Fibroblast of upper back skin (primary cell): ENCODE measurements around the gene ZC3H7B.
A peak's percentile ranks its signal among the peaks of the same experiment; 100 is the strongest.
"Not testable (repeated sequence)": the region's sequence is repeated elsewhere in the genome, so short reads cannot be mapped to it uniquely, and the experiment has no call there.

ENCODE experiments used
- DNase-seq: peaks from one replicate; pipeline ENCODE4 v3.0.0-alpha.2; 2013

ZC3H7B gene

DNA sequence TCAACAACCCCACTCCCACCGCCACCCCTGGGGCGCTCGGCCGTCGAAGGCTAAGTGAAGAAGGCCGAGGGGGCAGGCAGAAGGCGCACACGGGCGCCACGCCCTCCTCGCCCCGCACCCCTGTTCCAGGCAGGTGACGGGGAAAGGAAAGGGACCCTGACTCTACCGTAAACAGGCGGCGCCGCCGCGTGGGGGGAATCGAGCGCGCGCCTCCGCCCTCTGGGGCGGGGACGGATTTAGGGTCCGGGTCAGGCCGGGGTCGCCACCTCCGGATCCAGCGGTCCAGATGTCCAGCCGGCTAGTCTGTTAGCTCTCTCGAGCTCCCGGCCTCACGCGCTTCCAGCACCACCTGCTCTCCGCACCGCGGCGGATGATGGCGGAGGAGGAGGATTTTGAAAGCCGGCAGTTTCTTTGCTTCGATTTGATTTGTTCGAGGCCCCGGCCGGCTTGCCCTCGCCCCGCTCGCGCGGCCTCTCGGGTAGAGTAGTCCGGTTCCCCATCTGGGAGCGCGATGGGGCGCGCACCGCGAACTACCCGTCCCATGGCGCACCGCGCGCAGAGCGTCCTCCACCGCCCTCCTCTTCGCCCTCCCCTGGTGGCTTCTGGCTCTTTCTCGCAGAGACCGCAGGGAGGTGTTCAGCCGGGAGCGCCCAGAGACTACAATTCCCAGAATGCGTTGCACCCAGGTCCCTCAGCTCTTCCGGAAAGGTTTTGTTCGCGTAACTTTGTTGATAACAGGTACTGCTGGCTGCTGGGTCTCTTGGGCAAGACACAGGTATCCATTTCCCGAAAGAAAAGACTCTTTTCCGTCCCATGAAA lies 15.3 kb upstream of the ZC3H7B start, which contains the start of gene RANGAP1:
RANGAP1 (minus strand) TSS at position 368 of the 819 bp plus-strand sequence. CDS start 5,143 bp downstream, outside the sequence.
- DNase-seq = peak; percentile 98

DNA sequence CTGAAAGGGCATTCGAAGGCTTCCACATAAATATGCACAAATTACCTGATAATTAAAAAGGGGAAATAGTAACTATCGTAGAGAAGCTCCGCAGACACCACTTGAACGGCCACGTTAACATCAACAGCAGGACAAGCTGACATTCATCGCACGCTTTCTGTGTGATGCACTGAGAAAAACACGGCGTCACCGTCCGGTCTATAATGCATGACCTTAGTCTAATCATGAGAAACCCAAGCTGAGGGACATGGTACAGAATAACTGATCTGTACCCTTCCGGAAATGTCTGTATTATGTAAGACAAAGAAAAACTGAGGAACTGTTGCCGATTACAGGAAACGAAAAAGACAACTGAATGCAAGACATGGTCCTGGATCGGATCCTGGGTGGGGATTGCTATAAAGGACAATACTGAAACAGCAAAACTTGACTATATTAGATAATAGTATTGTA lies 14.7 kb upstream of the ZC3H7B start:
- DNase-seq = no peak

DNA sequence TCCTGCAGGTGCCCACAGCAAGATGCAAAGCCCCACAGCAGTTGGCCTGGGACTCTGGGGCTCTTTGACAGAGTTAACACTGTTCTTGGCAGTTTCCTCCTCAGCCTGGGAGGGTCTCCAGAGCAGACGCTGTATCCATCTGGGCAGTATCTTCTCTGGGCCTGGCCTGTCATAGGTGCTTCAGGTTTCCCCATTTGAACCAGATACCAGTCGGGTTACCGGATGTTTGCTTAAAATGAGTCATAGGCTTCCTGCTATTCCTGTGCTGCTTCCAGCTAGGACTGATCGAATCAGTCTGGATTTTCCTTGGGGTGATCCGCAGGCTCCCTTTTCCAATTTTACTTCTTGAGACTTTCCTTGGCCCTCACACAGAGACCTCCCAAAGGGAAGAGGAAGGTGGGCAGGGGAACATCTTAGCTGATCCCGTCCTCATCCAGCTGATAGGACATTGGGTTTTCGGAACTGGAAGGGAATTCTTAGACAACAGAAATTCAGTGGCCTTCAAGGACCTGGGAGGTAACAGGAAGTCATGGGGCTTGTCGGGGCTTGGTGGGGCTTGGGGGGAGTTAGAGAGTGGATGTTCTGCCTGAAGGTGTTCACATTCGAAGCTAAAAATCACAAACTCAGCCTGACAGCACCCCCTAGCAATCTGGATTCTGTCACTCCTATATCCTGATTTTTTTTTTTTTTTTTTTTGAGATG lies 12.9 kb upstream of the ZC3H7B start:
- peak; percentile 72 for DNase-seq

DNA sequence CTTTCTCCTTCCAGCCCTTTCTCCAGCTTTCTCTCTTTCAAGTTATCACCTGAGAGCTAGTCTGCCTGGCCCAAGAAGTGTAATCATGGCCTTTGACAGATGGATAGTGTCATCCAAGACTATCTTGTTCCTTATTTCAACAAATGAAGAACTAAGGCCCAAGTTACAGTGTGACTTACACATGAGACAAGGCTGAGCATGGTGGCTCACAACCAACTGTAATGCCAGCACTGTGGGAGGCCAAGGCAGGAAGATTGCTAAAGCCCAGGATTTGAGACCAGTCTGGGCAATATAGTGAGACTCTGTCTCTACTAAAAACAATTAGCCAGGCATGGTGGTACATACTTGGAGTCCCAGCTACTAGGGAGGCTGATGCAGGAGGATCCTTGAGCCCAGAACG lies 11.7 kb upstream of the ZC3H7B start:
- DNase-seq = no peak

DNA sequence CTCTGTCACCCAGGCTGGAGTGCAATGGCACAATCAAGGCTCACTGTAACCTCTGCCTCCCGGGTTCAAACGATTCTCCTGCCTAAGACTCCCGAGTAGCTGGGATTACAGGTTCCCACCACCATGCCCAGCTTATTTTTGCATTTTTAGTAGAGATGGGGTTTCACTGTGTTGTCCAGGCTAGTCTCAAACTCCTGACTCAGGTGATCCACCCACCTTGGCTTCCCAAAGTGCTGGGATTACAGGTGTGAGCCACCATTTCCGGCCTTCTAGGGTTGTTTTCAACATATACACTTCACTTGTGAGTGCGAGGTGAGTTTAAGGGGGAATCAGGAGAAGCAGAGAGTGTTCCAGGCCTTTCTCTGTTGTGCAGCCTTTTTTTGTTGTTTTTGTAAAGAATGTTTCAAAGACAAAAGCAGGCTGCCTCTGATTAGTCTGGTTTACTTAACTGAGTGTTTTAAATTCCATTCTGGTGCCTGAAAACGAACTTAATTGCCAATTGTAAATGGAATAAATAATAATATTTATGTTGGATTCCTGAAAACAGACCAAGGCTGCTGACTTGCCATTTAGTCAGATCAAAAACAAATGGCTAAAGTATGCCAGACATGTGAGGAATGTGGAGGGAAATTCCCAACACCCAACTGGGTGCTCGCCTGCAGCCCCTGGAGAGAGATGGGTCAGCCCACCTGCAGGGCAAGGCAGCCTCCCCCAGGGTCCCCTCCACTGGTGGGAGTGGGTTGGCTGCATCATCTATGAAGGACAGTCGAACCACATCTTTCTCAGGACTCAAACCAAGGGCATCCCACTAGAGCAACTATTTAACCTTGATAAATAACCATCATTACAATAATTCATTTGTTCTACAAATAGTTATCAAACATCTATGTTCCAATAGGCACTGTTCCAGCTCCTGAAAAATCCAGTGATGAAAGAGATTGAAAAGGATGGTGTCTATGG lies 10.8 kb upstream of the ZC3H7B start:
- peak; percentile 92 for DNase-seq

GRCh38 chr22:41294816-41295215 lies 6.5 kb upstream of the ZC3H7B start:
- DNase-seq = not testable (repeated sequence)

DNA sequence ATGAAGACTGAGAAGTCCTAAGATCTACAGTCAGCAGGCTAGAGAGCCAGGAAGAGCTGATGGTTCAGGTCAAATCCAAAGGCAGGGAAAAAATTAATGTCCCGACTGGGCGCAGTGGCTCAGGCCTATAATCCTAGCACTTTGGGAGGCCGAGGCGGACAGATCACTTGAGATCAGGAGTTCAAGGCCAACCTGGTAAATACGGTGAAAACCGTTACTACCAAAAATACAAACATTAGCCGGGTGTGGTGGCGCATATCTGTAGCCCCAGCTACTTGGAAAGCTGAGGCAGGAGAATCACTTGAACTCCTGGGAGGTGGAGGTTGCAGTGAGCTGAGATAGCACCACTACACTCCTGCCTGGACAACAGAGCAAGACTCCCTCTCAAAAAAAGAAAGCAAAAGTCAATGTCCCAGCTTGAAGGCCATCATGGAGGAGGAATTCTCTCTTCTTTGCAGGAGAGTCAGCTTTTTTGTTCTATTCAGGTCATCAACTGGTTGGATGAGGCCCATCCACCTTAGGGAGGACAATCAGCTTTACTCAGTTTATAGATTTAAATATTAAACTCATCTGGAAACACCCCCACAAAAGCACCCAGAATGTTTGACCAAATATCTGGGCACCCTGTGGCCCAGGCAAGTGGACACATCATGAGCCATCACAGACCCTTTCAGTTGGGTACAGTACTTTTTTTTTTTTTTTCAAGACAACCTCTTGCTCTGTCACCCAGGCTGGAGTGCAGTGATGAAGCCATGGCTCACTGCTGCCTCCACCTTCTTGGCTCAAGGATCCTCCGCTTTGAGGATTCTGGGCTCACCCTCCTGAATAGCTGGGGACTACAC lies 4.3 kb upstream of the ZC3H7B start:
- no peak for DNase-seq

DNA sequence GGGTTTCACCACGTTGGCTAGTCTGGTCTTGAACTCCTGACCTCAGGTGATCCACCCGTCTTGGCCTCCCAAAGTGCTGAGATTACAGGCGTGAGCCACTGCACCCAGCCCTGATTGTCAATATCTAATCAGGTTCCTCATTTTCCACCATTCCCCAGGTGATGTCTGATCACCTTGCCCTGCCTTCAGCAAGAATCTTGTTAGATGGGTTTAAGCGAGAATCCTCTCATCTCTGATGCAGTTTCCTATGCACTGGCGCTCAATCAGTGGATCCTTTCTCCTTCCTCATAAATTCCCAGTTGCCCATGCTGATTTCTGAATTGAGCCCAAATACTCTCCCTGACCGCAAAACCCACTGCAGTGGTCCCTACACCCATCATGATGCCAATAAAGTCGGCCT lies 664 bp upstream of the ZC3H7B start:
- DNase-seq = no peak

- DNase-seq = no peak
These were observed 869 bp downstream of the ZC3H7B start for GRCh38 chr22:41302021-41302767.

DNA sequence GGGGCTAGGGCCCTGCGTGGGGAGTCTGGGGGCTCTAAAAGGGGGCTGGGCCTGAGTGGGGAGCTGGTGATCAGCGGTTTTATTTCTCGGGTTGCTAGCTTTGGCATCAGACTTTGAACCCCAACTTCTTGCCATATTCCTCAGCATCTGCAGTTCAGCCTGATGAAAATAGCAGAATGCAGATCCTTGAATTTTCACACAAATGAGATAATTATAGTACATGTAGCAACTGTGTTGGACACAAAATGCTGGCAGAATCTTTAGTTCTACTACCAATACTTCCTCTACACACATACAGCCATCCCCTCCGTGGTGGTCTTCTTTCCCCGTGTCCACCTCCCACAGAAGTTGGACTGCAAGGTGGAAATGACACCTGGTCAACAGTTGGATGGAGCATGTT lies 1.5 kb downstream of the ZC3H7B start:
- DNase-seq = no peak

GRCh38 chr22:41305646-41306045 lies 4.3 kb downstream of the ZC3H7B start:
- peak; percentile 58 for DNase-seq

DNA sequence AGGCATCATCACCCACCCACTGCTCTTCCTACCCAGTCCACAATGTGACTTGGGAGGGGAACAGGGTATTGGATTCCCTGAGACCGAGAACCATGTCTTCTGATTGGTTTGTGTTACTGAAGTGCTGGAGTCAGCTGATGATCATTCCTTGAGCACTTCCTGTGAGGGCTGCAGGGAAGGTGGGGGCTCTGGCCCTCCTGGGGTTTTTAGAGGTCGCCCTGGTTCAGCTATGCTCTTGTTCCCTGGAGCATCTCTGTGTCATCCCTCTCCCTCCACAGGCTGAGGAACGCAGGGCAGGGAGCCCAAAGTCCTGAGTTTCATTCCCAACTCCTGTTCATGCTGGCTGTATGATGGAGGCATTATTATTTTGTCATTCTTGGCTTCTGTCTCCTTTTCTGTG lies 6.7 kb downstream of the ZC3H7B start:
- DNase-seq = peak; percentile 68

- DNase-seq = no peak
These were observed 7.2 kb downstream of the ZC3H7B start for GRCh38 chr22:41308544-41308947.

- no peak for DNase-seq
These were observed 9.0 kb downstream of the ZC3H7B start for GRCh38 chr22:41310336-41310735.

GRCh38 chr22:41311487-41311886 lies 10.2 kb downstream of the ZC3H7B start:
- DNase-seq = no peak

GRCh38 chr22:41314821-41315220 lies 13.5 kb downstream of the ZC3H7B start:
- no peak for DNase-seq

GRCh38 chr22:41315586-41315985 lies 14.3 kb downstream of the ZC3H7B start:
- no peak for DNase-seq

DNA sequence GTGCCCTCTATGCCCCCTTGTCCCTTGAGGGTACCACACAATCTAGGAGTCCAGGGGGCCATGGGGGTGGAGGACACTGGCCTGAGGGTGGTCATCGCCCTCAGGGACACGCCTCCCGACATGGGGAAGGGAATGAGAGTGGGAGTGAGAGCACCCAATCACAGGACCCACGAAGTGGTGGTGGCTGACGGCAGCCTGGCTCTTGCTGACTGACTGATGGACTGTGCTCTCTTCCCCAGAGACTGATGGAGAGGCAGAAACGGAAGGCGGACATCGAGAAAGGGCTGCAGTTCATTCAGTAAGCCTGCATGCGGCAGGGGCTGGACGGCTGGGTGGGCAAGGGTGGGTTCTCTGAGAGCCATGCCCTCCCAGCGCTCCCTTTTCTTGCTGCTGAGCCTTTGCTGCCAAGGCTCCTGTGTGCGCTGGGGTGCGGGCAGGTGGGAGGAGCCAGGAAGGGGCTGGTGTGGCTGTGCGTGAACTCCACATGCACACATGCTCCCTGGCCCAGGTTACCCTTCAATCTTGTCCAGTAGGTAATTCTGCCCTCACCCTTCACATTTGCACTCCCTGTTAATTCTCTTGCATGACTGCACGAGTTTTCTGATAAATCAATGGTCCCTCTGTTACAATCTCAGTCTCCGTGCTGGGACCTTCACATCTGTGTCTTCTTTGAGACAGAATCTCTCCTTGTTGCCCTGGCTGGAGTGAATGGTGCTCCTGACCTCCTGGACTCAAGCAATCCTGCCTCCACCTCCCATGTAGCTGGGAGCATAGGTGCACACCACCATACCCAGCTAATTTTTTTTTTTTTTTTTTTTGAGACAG lies 19.3 kb downstream of the ZC3H7B start:
- DNase-seq = no peak

- DNase-seq = no peak
These were observed 23.6 kb downstream of the ZC3H7B start for GRCh38 chr22:41324821-41325528.

GRCh38 chr22:41327124-41327523 lies 25.8 kb downstream of the ZC3H7B start:
- DNase-seq = no peak
